ENCODE results near the gene ANXA8L1.
"Not testable (repeated sequence)": the region's sequence is repeated elsewhere in the genome, so short reads cannot be mapped to it uniquely, and the experiment has no call there.

ANXA8L1 gene, protein sequence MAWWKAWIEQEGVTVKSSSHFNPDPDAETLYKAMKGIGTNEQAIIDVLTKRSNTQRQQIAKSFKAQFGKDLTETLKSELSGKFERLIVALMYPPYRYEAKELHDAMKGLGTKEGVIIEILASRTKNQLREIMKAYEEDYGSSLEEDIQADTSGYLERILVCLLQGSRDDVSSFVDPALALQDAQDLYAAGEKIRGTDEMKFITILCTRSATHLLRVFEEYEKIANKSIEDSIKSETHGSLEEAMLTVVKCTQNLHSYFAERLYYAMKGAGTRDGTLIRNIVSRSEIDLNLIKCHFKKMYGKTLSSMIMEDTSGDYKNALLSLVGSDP

DNA sequence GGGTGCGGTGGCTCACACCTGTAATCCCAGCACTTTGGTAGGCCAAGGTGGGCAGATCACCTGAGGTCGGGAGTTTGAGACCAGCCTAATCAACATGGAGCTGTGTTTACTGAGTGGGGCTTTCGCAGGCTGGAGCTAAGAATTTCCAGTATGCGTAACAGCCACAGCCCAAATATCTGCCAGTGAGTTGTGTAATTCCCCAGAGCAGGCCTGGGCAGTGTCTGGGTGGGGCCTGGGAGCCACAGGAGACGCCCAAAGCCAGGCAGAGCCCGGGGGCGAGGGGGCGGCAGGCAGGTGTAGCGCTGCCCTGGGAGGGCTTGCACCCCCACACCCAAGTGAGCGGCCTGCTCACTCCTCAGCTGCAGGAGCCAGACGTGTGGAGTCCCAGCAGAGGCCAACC lies at the start of gene ANXA8L1:
Gene ANXA8L1 (plus strand): TSS at position 371 of the 400 bp plus-strand sequence. CDS start 76 bp downstream, outside the sequence.
- DNase-seq (ENCODE audit: low read depth in 2 of 2), result not testable (repeated sequence)

DNA sequence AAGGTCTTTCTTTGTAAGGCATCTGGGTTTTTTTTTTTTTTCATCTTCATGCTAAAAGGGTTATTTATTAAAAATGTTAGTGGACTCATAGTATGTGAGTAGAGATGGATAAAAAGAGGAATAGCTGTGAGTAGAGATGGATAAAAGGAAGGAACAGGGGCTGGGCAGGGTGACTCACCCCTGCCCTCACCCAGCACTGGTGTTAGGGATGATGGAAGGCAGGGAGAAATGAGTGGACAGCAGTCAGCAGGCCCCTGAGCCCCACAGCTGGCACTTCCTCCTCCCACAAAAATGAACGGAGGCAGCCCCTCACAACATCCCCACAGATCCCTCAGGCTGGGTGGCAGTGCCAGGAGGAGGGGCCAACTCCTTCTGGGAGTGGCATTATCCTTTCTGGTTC lies 49.5 kb upstream of the ANXA8L1 start:
- DNase-seq (ENCODE audit: low read depth in 2 of 2), result no peak

DNA sequence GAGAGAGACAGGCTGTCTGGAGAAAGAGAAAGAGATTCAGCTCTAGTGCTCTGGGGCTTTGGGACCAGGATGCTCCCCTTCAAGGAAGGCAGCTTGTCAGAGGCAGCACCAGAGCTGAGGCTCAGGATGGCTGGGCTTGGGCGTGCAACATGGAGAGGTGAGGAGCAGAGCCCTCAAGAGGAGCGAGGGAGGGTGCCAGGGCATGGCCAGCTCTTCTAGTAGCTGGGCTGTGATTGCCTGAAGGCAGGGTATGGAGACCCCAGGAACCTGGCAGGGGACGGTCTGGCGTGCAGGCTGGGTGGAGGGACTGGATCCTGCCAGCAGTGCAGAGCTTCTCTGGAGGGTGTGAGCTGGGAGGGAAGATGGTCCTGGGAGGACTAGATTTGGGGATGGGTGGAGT lies 48.6 kb upstream of the ANXA8L1 start:
- no peak for DNase-seq (ENCODE audit: low read depth in 2 of 2)

DNA sequence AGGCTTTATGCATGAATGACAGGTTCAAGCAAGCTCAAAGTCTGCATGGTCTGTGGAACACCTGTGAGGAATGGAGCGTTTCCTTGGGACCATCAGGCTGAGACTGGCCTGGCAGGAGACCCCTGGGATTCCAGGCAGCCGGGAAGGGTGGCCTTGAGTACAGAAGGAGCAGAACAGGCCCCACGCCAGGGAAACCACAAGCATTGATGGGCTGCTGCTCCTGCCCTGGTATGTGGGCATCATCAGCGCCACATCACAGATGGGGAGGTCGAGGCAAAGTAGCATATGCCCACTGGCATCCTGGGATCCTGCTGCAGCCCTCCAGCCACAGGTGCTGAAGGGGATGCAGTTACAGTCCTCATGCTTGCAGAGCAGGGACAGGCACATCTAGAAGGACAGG lies 47.9 kb upstream of the ANXA8L1 start:
- no peak for DNase-seq (ENCODE audit: low read depth in 2 of 2)

DNA sequence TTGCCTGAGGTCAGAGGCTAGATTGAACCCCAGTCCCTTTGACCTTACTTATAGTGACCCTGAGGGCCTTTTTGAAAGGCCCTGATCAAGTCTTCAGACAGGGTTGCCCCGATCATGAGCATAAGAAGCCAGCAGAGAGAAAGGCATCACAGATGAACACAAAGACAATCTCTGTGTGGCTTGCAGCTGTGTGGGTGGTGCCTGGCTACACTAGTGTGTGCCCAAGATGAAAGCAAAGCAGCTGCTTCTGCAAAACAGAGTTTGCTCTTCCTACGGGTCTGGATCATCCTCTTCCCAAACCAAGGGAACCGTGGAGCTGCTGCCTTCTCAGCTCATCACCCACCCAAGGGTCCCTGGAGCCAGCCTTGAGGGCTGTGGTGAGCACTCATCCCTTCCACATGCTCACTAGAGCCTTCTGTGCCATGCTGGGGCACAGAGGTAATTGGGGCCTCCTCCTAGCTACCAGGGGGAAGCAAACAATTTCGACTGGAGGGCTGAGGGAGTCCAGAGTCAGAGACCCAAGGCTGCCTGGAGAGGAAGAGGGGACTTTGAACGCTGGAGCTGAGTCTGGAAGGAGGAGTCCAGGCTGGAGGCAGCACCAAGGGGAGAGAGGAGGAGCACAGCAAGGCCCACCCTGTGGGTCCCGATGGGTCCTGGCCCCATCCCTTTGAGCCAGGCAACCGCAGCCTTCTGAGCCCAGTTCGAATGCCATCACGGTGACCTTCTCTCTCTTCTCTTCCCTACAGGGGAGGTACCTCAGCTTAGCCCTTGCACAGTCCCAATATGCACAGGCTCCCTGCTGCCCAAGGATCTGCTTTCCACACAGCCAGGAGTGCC lies 46.5 kb upstream of the ANXA8L1 start:
- DNase-seq (ENCODE audit: low read depth in 2 of 2), result no peak

DNA sequence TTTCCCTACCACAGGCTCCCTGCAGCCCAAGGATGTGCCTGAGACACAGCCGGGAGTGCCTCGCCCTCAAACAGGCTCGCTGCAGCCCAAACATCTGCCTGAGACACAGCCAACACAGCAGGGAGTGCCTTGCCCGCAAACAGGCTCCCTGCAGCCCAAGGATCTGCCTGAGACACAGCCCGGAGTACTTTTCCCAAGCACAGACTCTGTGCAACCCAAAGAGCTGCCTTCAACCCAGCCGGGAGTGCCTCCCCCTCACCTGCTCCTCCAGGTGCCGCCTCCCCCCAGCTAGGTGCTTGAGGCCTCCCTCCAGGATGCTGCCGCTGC lies 45.9 kb upstream of the ANXA8L1 start:
- DNase-seq (ENCODE audit: low read depth in 2 of 2), result no peak

DNA sequence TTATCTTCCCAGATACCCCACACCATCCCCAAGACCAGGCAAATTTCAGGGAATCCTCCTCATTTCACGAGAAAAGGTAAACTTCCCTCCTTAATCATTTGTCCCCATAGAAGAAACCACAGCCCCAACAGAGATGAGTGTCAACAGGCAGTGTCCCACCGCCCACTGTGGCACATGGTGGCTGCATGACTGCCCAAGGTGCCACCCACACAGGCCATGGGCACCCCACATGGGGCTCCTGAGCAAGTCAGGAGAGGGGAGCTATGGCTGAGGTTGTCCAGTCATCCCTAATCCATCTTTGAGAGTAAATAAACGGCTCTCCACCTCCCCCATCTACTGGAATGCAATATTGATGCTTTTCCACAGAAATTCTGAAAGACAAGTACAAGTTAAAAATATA lies 44.7 kb upstream of the ANXA8L1 start:
- no peak for DNase-seq (ENCODE audit: low read depth in 2 of 2)

DNA sequence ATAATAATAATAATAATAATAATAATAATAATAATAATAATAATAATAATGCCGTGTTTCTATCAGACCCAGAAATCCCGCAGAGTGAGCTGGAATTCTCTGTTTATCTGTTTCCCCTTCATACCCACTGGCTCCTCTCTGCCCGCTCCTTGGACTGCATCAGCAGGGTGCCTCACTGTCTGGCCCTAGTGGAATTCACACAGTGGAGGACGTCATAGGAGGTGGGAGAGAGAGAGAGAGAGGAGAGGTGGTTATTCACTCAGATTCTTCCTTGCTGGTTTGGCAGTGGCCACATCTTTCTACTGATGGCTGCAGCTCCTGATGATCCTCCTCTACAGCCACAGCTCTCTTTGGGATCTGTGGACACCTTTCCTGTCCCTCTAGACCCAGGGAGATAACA lies 10.1 kb upstream of the ANXA8L1 start:
- not testable (repeated sequence) for DNase-seq (ENCODE audit: low read depth in 2 of 2)

DNA sequence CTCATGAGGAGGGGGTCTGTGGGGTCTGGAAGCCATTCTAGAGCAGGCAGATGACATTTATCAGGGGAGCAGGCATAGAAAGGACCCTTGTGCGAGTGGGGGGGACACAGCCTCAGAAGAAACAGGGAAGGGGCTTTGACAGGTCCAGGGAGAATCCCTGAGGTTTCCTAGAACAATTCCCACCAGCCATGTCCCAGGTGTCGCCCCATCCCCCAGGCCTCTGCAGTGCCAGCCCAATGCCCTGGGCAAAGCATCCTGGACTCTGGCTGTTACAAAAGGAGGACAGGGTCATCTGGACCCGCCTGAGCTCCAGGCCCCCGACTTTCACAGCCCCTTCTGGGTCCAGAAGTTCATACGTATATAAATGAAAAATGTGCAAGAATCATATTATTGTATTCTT lies 8.4 kb upstream of the ANXA8L1 start:
- not testable (repeated sequence) for DNase-seq (ENCODE audit: low read depth in 2 of 2)

DNA sequence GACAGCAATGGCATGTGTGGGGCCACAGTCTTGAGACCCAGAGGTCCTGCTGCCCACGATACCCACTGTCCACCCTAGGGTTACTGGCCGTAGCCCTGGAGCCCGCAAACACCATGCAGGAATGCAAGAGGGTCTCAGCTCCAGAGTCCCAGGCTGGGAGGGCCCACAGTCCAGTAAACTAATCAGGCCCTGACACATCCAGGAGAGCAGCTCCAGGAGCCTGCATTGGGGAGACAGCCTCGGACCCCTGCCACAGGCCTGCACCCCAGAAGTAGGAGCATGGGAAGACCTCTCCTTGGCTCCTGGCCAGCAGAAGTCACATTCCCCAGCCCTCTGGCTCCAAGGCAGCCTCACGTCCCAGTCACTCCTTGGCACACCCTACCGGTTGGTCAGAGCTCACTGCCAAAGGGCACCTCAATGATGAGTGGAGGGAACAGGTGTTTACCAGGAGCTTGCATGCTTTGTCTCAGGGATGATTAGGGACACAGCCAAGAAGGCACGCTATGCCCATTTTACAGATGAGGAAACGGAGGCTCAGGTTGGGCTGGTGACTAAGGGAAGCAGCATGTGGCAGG lies 7.8 kb upstream of the ANXA8L1 start:
- not testable (repeated sequence) for DNase-seq (ENCODE audit: low read depth in 2 of 2)

DNA sequence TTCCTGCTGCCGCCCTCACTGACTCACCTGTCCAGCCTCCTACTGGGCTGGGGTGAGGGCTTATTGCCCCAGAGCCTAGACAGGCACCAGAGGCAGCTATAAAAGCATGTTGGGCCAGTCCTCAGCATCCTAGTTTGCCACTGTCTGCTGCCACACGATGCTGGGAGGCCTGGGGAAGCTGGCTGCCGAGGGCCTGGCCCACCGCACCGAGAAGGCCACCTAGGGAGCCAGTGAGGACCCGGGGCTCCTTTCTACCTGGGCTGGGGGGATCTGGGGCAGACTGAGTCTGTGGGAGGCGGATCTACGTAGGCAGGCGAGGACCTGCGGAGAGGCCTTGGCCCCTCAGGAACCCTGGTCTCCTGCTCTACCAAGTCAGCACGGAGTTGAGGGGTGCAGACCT lies 6.6 kb upstream of the ANXA8L1 start:
- not testable (repeated sequence) for DNase-seq (ENCODE audit: low read depth in 2 of 2)

DNA sequence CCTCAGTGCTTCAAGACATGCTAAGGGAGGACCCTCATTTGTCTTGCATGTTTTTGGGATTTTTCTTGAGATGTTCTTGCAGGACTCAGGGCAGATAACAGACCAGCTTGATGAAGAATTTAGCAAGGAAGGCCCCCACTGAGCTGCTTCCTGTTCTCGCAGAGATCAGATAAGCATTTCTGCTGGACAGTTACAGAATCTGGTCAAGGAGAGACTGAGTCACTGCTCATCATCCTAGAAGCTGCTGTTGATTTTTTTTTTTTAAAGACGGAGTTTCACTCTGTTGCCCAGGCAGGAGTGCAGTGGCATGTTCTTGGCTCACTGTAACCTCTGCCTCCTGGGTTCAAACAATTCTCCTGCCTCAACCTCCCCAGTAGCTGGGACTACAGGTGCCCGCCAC lies 1.2 kb upstream of the ANXA8L1 start:
- not testable (repeated sequence) for DNase-seq (ENCODE audit: low read depth in 2 of 2)

DNA sequence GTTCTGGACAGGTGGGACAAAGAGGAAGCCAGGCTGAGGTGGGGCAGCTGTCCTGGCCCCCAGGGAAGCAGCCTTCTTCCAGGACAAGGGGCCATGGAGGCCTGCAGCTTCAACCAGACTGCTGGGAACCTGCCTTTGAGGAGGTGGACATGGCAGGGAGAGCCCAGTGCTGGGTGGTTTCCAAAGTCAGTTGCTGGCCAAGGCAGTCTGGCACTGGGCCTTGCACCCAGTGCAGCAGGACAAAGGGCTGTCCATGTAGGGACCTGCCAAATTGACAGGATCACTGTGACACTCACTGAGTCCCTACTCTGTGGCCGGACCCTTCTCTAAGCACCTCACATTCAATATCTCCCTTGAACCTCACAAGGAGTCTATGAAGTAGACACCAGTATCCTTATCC lies 1.4 kb downstream of the ANXA8L1 start:
- not testable (repeated sequence) for DNase-seq (ENCODE audit: low read depth in 2 of 2)

DNA sequence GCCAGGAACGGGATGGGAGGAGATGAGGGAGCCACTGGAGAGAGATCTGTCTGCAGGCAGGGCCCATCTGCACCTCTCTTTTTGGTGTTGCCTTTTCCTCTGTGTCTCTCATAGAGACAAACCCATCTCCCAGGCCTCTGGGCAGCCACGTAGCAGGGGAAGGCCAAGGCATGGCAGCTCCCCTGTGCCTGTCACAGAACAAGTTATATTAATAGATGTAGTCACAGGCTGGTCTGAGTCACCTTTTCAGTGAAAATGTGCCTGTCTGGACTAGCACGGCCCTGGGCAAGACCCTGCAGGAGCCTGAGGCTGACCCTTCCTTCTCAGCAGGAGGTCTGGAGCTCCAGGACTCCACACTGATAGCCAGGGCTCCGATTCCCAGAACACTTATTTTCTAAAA lies 2.1 kb downstream of the ANXA8L1 start:
- not testable (repeated sequence) for DNase-seq (ENCODE audit: low read depth in 2 of 2)

DNA sequence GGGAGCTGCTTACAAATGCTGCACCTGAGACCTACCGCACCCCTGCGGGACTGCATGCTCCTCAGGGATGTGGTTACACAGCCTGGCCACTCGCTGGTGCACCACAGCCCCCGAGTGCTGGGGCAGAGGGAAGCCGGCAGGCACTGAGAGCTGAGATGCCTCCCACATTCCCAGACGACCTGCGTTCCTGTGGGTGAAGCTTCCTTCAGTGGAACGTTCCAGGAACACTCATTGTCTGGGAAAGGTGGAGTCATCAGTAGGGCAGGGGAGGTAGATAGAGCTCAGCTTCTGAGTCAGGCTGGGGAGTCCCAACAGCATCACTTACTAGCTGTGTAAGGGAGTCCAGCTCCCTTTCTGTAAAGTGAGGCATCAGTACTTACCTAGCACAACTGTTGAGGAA lies 2.5 kb downstream of the ANXA8L1 start:
- DNase-seq (ENCODE audit: low read depth in 2 of 2), result not testable (repeated sequence)

DNA sequence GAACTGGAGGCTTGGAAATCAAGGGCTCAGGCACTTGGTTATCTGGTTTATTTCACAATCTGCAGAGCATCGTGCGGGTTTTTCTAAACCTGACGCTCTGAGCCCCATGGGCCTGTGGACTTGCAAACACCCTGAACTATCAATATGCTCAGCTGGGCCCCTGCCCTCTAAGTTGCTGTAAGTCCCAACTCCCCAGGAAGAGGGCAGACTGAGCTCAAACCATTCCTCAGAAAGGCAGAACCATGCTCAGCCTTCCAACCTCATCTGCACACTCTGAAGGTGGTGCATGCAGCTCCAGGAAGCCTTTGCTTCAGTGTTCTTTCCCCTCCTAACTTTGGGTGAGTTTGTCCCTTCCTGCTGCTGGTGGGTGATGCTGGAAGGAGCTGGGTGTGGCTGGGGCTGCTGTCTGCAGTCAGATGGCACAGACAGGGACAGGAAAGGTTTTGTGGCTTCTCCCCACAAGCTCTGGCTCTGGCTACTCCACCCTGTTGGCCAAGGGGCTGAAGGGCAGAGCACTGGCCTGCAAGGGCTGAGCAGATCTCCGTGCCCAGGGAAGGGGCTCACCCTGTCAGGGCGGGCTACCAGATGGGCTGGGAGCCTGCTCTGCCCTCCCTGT lies 3.8 kb downstream of the ANXA8L1 start:
- DNase-seq (ENCODE audit: low read depth in 2 of 2), result not testable (repeated sequence)

DNA sequence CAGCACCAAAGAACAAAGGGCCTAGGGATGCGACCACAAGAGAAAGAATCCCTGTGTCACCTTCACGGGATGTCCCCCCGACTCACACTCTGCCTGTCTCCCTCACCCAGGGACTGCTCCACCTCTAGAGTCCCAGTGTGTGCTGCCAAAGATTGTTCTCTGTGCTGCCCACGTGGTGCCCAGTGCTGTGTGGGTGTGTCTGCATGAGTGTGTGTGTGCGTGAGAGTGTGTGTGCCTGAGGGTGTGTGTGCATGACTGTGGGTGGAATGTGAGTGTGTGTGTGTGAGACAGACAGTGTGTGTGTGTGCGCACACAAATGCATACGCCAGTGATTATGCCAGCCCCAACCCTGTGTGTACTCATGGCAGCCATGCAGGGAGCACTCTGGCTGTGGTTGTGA lies 10.3 kb downstream of the ANXA8L1 start:
- not testable (repeated sequence) for DNase-seq (ENCODE audit: low read depth in 2 of 2)

DNA sequence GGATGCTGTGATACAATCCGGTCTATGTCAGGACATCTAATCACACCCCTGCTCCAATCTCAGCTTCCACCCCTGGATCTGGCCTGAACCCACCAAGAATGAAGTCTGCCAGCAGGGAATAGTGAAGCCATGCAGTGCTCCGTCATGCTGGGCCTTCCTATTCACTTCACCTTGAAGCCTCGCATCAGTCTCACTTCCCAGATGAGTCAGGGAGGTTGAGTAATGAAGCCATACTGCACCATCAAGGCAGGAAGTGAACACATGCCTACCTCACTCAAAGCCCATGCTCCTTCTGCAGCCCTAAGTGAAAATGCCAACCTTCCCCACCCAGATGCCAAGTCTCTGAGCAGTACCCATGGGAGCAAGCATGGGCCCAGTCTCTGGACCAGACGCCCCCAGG lies 11.1 kb downstream of the ANXA8L1 start:
- not testable (repeated sequence) for DNase-seq (ENCODE audit: low read depth in 2 of 2)

DNA sequence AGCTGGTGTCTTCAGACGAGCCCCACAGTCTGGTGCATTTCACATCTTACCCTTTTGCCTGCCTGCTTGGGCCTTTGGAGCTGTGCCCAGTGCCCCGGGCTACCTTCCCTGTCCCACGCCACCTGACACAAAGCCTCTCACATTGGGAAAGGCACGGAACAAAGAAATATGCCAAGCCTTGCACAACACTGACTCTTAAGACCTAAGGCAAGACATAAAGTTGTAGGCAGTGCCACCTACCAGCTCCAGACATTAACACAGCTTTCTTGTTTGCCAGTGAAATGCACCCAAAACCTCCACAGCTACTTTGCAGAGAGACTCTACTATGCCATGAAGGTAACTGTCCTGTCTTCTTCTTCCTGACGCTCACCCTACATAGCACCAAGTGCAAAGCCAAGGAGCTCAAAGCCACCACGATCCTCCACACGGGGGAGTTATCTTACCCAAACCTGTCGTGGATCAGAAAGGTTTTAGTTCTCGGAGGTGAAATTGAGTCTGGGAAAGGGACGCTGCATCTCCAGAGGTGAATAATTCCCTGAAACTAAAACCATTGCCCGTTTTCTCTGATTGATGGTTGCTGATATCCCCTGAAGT lies 11.8 kb downstream of the ANXA8L1 start:
- DNase-seq (ENCODE audit: low read depth in 2 of 2), result not testable (repeated sequence)

DNA sequence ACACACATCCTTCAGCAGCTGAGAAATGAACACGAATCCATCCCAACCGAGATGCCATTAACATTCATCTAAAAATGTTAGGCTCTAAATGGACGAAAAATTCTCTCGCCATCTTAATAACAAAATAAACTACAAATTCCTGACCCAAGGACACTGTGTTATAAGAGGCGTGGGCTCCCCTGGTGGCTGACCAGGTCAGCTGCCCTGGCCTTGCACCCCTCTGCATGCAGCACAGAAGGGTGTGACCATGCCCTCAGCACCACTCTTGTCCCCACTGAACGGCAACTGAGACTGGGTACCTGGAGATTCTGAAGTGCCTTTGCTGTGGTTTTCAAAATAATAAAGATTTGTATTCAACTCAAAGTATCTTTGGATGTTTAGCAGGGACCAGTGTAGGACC lies 15.8 kb downstream of the ANXA8L1 start:
- DNase-seq (ENCODE audit: low read depth in 2 of 2), result not testable (repeated sequence)

DNA sequence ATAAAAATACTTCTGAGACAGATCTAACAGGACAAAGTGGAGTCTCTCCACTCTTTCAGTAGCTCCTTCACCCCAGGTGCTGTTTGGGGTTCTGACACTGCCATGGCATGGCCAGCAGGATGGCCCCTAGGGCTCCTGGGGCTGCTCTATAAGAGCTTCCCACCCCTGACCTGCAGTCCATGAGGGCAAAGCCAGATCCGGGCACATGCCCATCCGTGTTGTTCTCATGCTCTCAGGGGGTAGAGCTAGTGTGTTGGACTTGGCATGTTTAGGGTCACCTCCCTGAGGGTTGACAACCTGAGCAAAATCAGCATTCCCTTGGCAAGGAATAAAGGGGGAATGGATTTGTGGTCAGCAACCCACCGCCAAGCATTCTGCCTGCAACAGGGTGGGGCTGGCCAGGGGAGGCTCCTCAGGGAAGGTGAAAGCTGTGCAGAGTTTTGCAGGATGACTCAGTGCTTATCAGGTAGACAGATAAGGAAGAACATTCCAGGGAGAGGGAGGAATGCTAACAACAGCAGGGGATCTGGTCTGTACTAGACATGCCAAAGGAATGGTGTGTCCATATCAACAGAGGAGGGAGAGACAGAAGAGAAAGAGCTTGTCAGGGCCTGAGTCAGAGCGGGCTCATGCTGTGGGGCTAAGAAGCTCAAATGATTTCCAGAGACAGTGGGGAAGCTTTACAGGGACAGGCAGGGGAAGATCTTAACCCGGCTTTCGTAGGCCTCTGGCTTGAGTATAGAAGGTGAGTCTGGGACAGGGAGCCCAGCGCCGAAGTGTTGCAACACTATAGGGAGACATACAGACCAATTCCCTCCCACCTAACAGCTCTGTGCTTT lies 21.1 kb downstream of the ANXA8L1 start:
- not testable (repeated sequence) for DNase-seq (ENCODE audit: low read depth in 2 of 2)
